ENCODE results near the gene GOLGA7B. TPM values are rescaled to one million over a fixed set of nuclear protein-coding genes. Genes with fewer than 3 reads are reported as not detected.

The GOLGA7B gene
- total and polyA plus RNA-seq, 9 of the 15 experiments (the other 6 are each of a cell fraction or from before 2014, with no cell fraction given): 0.03 to 0.07 (median 0.04) TPM; not detected in 3

DNA sequence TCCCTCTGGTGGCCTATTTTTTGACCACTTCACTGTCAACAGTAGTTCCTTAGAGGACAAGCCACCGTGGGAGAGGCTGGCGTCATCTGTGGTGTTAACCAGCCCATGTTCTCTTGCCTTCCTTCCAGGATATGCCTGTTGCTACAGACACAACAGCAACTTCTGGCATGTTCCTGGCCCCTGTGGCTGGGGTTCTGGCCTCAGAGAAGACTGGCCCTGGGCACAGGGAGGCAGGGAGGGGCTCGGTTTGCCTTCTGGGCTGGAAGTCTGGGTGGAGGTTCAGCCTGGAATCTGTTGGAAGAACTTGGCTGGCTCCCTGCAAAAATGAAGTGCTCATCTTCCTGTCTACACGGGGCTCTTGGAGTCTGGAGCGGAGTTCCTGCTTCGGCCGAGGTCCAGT is 25.7 kb downstream of the GOLGA7B start (continued):
- TF ChIP-seq, protein P1, sequence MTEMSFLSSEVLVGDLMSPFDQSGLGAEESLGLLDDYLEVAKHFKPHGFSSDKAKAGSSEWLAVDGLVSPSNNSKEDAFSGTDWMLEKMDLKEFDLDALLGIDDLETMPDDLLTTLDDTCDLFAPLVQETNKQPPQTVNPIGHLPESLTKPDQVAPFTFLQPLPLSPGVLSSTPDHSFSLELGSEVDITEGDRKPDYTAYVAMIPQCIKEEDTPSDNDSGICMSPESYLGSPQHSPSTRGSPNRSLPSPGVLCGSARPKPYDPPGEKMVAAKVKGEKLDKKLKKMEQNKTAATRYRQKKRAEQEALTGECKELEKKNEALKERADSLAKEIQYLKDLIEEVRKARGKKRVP (CRISPR knock-in tag; IDR thresholded peaks at IDR 0.05): no peak
- no peak for TF ChIP-seq POLR3G (IDR thresholded peaks at IDR 0.05; ENCODE audit: extremely low read depth, insufficient read length, insufficient replicate concordance)
- TF ChIP-seq GATAD2A (IDR thresholded peaks at IDR 0.05): no peak

- ChIA-PET POLR2A (no interaction called here), CTCF (ENCODE audit: low intra/inter-chr PET ratio) (no interaction called here)
- Histone ChIP-seq H3K27me3 (ENCODE audit: control insufficient read depth in 2 of 2, insufficient read depth in 2 of 2, low read length in 2 of 2) (peaks cover 0 to 19% of the 10 kb centered on the region in 2 experiments; a peak in 3 of 5 replicates), H3K9ac (ENCODE audit: insufficient read depth in 1 of 2, low read depth in 2 of 2, low read length in 2 of 2) (no peak overlapping the region), H3K4me2 (ENCODE audit: insufficient read depth, low read length) (no peak overlapping the region), H3K4me3 (no peak overlapping the region), H3K36me3 (ENCODE audit: control insufficient read depth, insufficient read depth, low read length) (no peaks in the 10 kb centered on the region), H4K20me1 (replicated peaks; ENCODE audit: control insufficient read depth, insufficient read depth, low read length) (no peaks in the 10 kb centered on the region), H3K9me3 (replicated peaks; ENCODE audit: control insufficient read depth, insufficient read depth, low read depth, low read length) (no peaks in the 10 kb centered on the region), H3K79me2 (ENCODE audit: control insufficient read depth, insufficient read depth, low read length) (no peaks in the 10 kb centered on the region), H2AFZ (ENCODE audit: low read depth, low read length) (no peak overlapping the region), H3K27ac (ENCODE audit: extremely low read depth, low read depth, low read length) (no peak overlapping the region), H3K9me1 (ENCODE audit: control insufficient read depth, insufficient read depth, low read length) (no peaks in the 10 kb centered on the region), H3K4me1 (replicated peaks in 1 of 2; ENCODE audit: control insufficient read depth in 2 of 2, insufficient read depth in 2 of 2, low read length in 2 of 2) (no peaks in the 10 kb centered on the region)
- no peak for DNase-seq (ENCODE audit: extremely low read depth in 1 of 4, low spot score in 3 of 4)
- no peak for TF ChIP-seq PRDM10 (IDR thresholded peaks at IDR 0.05; ENCODE audit: partially characterized antibody)
- TF ChIP-seq, protein P2, sequence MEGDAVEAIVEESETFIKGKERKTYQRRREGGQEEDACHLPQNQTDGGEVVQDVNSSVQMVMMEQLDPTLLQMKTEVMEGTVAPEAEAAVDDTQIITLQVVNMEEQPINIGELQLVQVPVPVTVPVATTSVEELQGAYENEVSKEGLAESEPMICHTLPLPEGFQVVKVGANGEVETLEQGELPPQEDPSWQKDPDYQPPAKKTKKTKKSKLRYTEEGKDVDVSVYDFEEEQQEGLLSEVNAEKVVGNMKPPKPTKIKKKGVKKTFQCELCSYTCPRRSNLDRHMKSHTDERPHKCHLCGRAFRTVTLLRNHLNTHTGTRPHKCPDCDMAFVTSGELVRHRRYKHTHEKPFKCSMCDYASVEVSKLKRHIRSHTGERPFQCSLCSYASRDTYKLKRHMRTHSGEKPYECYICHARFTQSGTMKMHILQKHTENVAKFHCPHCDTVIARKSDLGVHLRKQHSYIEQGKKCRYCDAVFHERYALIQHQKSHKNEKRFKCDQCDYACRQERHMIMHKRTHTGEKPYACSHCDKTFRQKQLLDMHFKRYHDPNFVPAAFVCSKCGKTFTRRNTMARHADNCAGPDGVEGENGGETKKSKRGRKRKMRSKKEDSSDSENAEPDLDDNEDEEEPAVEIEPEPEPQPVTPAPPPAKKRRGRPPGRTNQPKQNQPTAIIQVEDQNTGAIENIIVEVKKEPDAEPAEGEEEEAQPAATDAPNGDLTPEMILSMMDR (IDR thresholded peaks at IDR 0.05 in 2 of 3, conservative IDR thresholded peaks at IDR 0.05 in 1 of 3; ENCODE audit: insufficient read depth in 2 of 3, low read depth in 1 of 3, low read length in 3 of 3): peak in 1 of 3 experiments; percentile 4; a peak in 1 of 6 replicates
- no peak for TF ChIP-seq ZKSCAN8 (CRISPR knock-in tag; IDR thresholded peaks at IDR 0.05)
- intact Hi-C loops (cut with micrococcal nuclease): no loop called here
- in situ Hi-C loops (cut with MboI): no loop called here
- BruUV-seq (replicated peaks): no TSS peak
- WGBS (ENCODE audit: insufficient coverage, low coverage, missing lambda C conversion rate): 22% methylated on average over 4 of the region's 4 CpGs
- FAIRE-seq: no peak
- no peak for ATAC-seq
These were observed 26.8 kb downstream of the GOLGA7B start for GRCh38 chr10:97876402-97876801.

All from K562 (cell line).